KBM-7 (cell line): Measurements from ENCODE around the gene IQCE.

ENCODE experiments used
- DNase-seq: peaks from one replicate; pipeline ENCODE4 v3.0.0-alpha.2; 2015
- in situ Hi-C: fragments of 300-500 bp; cut with MboI; formaldehyde crosslinking; loops from 2 replicates; pipeline ENCODE4 v1.14.3; 2020; ENCODE audit warnings: low sequenced_read_pairs, low pct_unique_long_range_greater_than_20kb, mixed read lengths

The IQCE gene

GRCh38 chr7:2637505-2638223 is 78.9 kb downstream of the IQCE start:
- DNase-seq: peak; percentile 23
- in situ Hi-C loops: no loop called here

GRCh38 chr7:2638224-2638991 is 79.6 kb downstream of the IQCE start:
- no peak for DNase-seq
- in situ Hi-C loops: no loop called here

- in situ Hi-C loops: no loop called here
These were observed 80.5 kb downstream of the IQCE start for GRCh38 chr7:2639181-2639681.

GRCh38 chr7:2639695-2640481 is 81.1 kb downstream of the IQCE start:
- no peak for DNase-seq
- in situ Hi-C loops: no loop called here

More at GRCh38 chr7:2639181-2639681, 80.5 kb downstream of the IQCE start:
- DNase-seq: no peak

GRCh38 chr7:2640482-2640830 is 81.7 kb downstream of the IQCE start:
- no peak for DNase-seq
- in situ Hi-C loops: no loop called here

GRCh38 chr7:2640846-2641316 is 82.1 kb downstream of the IQCE start:
- in situ Hi-C loops: no loop called here
- DNase-seq: no peak

GRCh38 chr7:2641406-2642393 is 82.9 kb downstream of the IQCE start:
- in situ Hi-C loops: no loop called here
- peak; percentile 80 for DNase-seq

GRCh38 chr7:2643386-2644219 is 84.8 kb downstream of the IQCE start:
- DNase-seq: peak; percentile 24
- in situ Hi-C loops: no loop called here

GRCh38 chr7:2644220-2644561 is 85.4 kb downstream of the IQCE start:
- DNase-seq: no peak
- in situ Hi-C loops: no loop called here

GRCh38 chr7:2644562-2645273 is 85.9 kb downstream of the IQCE start:
- in situ Hi-C loops: no loop called here
- no peak for DNase-seq

GRCh38 chr7:2645274-2645868 is 86.6 kb downstream of the IQCE start:
- DNase-seq: peak; percentile 90
- in situ Hi-C loops: no loop called here

- in situ Hi-C loops: no loop called here
- DNase-seq: no peak
These were observed 87.5 kb downstream of the IQCE start for GRCh38 chr7:2646336-2646679.

- in situ Hi-C loops: no loop called here
- DNase-seq: no peak
These were observed 88.1 kb downstream of the IQCE start for GRCh38 chr7:2646680-2647571.

GRCh38 chr7:2647594-2648172 is 88.9 kb downstream of the IQCE start:
- no peak for DNase-seq
- in situ Hi-C loops: no loop called here

- in situ Hi-C loops: no loop called here
- no peak for DNase-seq
These were observed 90.5 kb downstream of the IQCE start for GRCh38 chr7:2649139-2649838.
